ENCODE data around the gene TRIM46. TPM values are rescaled to one million over a fixed set of nuclear protein-coding genes. Genes with fewer than 3 reads are reported as not detected.
"Not testable (repeated sequence)": the region's sequence is repeated elsewhere in the genome, so short reads cannot be mapped to it uniquely, and the experiment has no call there.

The TRIM46 gene
- total and polyA plus RNA-seq, 2 experiments from 2014 or later = 8.1 to 15.4 TPM

DNA sequence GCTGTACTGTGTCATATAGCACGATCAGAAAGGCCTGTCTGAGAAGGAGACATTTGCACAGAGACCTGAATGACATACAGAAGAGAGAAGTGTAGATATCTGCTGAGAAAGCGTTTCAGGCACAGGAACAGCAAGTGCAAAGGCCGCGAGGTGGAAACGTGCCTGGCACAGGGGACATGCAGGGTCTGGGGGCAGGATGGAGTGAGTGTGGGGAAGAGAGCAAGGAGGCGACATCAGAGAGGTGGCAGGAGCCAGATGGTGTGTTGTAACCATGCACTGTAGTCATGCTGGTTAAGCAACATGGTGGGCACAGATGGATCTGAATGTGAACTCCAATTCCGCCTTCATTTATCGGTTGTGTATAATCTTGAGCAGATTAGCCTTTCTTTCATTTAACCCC lies 13.5 kb upstream of the TRIM46 start (continued):
- TF ChIP-seq, protein P1, sequence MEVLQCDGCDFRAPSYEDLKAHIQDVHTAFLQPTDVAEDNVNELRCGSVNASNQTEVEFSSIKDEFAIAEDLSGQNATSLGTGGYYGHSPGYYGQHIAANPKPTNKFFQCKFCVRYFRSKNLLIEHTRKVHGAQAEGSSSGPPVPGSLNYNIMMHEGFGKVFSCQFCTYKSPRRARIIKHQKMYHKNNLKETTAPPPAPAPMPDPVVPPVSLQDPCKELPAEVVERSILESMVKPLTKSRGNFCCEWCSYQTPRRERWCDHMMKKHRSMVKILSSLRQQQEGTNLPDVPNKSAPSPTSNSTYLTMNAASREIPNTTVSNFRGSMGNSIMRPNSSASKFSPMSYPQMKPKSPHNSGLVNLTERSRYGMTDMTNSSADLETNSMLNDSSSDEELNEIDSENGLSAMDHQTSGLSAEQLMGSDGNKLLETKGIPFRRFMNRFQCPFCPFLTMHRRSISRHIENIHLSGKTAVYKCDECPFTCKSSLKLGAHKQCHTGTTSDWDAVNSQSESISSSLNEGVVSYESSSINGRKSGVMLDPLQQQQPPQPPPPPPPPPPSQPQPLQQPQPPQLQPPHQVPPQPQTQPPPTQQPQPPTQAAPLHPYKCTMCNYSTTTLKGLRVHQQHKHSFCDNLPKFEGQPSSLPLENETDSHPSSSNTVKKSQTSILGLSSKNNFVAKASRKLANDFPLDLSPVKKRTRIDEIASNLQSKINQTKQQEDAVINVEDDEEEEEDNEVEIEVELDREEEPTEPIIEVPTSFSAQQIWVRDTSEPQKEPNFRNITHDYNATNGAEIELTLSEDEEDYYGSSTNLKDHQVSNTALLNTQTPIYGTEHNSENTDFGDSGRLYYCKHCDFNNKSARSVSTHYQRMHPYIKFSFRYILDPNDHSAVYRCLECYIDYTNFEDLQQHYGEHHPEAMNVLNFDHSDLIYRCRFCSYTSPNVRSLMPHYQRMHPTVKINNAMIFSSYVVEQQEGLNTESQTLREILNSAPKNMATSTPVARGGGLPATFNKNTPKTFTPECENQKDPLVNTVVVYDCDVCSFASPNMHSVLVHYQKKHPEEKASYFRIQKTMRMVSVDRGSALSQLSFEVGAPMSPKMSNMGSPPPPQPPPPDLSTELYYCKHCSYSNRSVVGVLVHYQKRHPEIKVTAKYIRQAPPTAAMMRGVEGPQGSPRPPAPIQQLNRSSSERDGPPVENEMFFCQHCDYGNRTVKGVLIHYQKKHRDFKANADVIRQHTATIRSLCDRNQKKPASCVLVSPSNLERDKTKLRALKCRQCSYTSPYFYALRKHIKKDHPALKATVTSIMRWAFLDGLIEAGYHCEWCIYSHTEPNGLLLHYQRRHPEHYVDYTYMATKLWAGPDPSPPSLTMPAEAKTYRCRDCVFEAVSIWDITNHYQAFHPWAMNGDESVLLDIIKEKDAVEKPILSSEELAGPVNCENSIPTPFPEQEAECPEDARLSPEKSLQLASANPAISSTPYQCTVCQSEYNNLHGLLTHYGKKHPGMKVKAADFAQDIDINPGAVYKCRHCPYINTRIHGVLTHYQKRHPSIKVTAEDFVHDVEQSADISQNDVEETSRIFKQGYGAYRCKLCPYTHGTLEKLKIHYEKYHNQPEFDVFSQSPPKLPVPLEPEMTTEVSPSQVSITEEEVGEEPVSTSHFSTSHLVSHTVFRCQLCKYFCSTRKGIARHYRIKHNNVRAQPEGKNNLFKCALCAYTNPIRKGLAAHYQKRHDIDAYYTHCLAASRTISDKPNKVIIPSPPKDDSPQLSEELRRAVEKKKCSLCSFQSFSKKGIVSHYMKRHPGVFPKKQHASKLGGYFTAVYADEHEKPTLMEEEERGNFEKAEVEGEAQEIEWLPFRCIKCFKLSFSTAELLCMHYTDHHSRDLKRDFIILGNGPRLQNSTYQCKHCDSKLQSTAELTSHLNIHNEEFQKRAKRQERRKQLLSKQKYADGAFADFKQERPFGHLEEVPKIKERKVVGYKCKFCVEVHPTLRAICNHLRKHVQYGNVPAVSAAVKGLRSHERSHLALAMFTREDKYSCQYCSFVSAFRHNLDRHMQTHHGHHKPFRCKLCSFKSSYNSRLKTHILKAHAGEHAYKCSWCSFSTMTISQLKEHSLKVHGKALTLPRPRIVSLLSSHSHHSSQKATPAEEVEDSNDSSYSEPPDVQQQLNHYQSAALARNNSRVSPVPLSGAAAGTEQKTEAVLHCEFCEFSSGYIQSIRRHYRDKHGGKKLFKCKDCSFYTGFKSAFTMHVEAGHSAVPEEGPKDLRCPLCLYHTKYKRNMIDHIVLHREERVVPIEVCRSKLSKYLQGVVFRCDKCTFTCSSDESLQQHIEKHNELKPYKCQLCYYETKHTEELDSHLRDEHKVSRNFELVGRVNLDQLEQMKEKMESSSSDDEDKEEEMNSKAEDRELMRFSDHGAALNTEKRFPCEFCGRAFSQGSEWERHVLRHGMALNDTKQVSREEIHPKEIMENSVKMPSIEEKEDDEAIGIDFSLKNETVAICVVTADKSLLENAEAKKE (CRISPR knock-in tag; IDR thresholded peaks at IDR 0.05) = no peak
- TF ChIP-seq ZNF114 (CRISPR knock-in tag; IDR thresholded peaks at IDR 0.05) (no peak), JUNB (IDR thresholded peaks at IDR 0.05; ENCODE audit: unreplicated experiment) (no peak), STAT1 (IDR thresholded peaks at IDR 0.05; ENCODE audit: unreplicated experiment) (no peak), EZH2 (IDR thresholded peaks at IDR 0.05; ENCODE audit: low read depth, unreplicated experiment) (no peak), EZH2phosphoT487 (IDR thresholded peaks at IDR 0.05; ENCODE audit: unreplicated experiment) (no peak), ZNF331 (CRISPR knock-in tag; IDR thresholded peaks at IDR 0.05; ENCODE audit: low read depth) (no peak), POLR2AphosphoS5 (IDR thresholded peaks at IDR 0.05; ENCODE audit: low read depth) (no peak)
- TF ChIP-seq, protein P2, sequence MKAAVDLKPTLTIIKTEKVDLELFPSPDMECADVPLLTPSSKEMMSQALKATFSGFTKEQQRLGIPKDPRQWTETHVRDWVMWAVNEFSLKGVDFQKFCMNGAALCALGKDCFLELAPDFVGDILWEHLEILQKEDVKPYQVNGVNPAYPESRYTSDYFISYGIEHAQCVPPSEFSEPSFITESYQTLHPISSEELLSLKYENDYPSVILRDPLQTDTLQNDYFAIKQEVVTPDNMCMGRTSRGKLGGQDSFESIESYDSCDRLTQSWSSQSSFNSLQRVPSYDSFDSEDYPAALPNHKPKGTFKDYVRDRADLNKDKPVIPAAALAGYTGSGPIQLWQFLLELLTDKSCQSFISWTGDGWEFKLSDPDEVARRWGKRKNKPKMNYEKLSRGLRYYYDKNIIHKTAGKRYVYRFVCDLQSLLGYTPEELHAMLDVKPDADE (IDR thresholded peaks at IDR 0.05) = no peak

DNA sequence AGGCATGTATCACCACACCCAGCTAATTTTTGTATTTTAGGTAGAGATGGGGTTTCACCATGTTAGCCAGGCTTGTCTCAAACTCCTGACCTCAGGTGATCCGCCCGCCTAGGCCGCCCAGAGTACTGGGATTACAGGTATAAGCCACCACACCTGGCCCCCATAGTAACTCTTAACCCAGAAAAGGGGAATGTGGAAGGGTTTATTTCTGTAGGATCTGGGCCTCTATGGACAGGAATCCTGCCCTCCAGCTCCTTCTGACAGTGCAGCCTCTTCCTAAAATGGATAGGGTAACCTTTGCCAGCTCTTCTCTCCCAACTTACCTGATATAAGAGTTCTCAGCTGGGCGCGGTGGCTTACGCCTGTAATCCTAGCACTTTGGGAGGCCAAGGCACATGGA lies 11.0 kb upstream of the TRIM46 start:
- peaks cover 10% of the 10 kb centered on the region for H3F3A ChIP-seq (replicated peaks; ENCODE audit: low read depth)
- H4K20me1 ChIP-seq (replicated peaks; ENCODE audit: insufficient read depth); H3K9me2 ChIP-seq (ENCODE audit: insufficient read depth); H3K4me2 ChIP-seq; H3K36me3 Mint-ChIP-seq (ENCODE audit: low read depth); H3K9me3 Mint-ChIP-seq; H3K27me3 Mint-ChIP-seq (ENCODE audit: insufficient read depth, low read depth, poor library complexity); H3K27me3 ChIP-seq (ENCODE audit: insufficient read depth); H3K4me3 Mint-ChIP-seq; H3K27ac ChIP-seq (ENCODE audit: low read depth); H3K4me3 ChIP-seq; H2AFZ ChIP-seq; H3K79me2 ChIP-seq (replicated peaks; ENCODE audit: insufficient read depth); H3K27ac Mint-ChIP-seq; DNase-seq (ENCODE audit: low spot score); ATAC-seq; H3K36me3 ChIP-seq (ENCODE audit: insufficient read depth): not testable (repeated sequence)
- H3K4me1 ChIP-seq (ENCODE audit: insufficient read depth) = peaks cover 16% of the 10 kb centered on the region; the same call in 1 of the 2 replicates
- H3K4me1 Mint-ChIP-seq = peaks cover 11% of the 10 kb centered on the region

DNA sequence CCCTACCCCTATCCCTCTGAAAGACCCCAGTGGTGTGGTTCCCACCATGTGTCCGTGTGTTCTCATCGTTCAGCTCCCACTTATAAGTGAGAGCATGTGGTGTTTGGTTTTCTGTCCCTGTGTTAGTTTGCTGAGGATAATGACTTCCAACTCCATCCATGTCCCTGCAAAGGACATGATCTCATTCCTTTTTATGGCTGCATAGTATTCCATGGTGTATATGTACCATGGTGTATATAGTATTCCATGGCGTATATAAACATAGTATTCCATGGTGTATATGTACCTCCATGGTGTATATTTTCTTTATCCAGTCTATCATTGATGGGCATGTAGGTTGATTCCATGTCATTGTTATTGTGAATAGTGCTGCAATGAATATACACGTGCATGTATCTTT lies 9.9 kb upstream of the TRIM46 start:
- Histone ChIP-seq H3F3A (replicated peaks; ENCODE audit: low read depth) (peaks cover 19% of the 10 kb centered on the region), H3K4me1 (ENCODE audit: insufficient read depth) (peaks cover 16% of the 10 kb centered on the region; the same call in 1 of the 2 replicates)
- peaks cover 11% of the 10 kb centered on the region for H3K4me1 Mint-ChIP-seq
- ATAC-seq; DNase-seq (ENCODE audit: low spot score); H3K27me3 Mint-ChIP-seq (ENCODE audit: insufficient read depth, low read depth, poor library complexity); H2AFZ ChIP-seq; H3K79me2 ChIP-seq (replicated peaks; ENCODE audit: insufficient read depth); H3K27ac Mint-ChIP-seq; H3K36me3 Mint-ChIP-seq (ENCODE audit: low read depth); H3K9me3 Mint-ChIP-seq; H3K4me3 ChIP-seq; H3K36me3 ChIP-seq (ENCODE audit: insufficient read depth); H3K4me2 ChIP-seq; H3K27me3 ChIP-seq (ENCODE audit: insufficient read depth); H4K20me1 ChIP-seq (replicated peaks; ENCODE audit: insufficient read depth); H3K27ac ChIP-seq (ENCODE audit: low read depth); H3K4me3 Mint-ChIP-seq; H3K9me2 ChIP-seq (ENCODE audit: insufficient read depth): not testable (repeated sequence)

DNA sequence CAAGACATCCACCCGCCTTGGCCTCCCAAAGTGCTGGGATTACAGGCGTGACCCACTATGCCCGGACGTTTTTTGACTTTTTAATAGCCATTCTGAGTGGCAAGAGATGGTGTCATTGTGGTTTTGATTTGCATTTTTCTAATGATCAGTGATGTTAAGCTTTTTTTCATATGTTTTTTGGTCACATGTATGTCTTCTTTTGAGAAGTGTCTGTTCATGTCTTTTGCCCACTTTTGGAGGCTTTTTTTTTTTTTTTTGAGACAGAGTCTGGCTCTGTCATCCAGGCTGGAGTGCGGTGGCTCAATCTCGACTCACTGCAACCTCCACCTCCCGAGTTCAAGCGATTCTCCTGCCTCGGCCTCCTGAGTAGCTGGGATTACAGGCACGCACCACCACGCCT lies 9.0 kb upstream of the TRIM46 start:
- not testable (repeated sequence) for ATAC-seq; H3K27me3 Mint-ChIP-seq (ENCODE audit: insufficient read depth, low read depth, poor library complexity)

More for the DNA sequence above, 9.0 kb upstream of the TRIM46 start:
- not testable (repeated sequence) for H3K36me3 ChIP-seq (ENCODE audit: insufficient read depth); H3K27ac Mint-ChIP-seq; H3K79me2 ChIP-seq (replicated peaks; ENCODE audit: insufficient read depth); DNase-seq (ENCODE audit: low spot score); H3K4me3 Mint-ChIP-seq; H2AFZ ChIP-seq; H3K4me2 ChIP-seq; H3K9me3 Mint-ChIP-seq; H4K20me1 ChIP-seq (replicated peaks; ENCODE audit: insufficient read depth); H3K27me3 ChIP-seq (ENCODE audit: insufficient read depth); H3K27ac ChIP-seq (ENCODE audit: low read depth); H3K9me2 ChIP-seq (ENCODE audit: insufficient read depth); H3K4me3 ChIP-seq
- Mint-ChIP-seq H3K36me3 (ENCODE audit: low read depth) (peaks cover 10% of the 10 kb centered on the region), H3K4me1 (peaks cover 11% of the 10 kb centered on the region)
- peaks cover 16% of the 10 kb centered on the region; the same call in 1 of the 2 replicates for H3K4me1 ChIP-seq (ENCODE audit: insufficient read depth)
- H3F3A ChIP-seq (replicated peaks; ENCODE audit: low read depth) = peaks cover 21% of the 10 kb centered on the region

All from GM23338 (cell line).